Measurements from ENCODE around the gene HLA-G. TPM values are rescaled to one million over a fixed set of nuclear protein-coding genes. Genes with fewer than 3 reads are reported as not detected.

The HLA-G gene
- polyA plus RNA-seq, 1 donor from 2014 or later, result 3.5 TPM

- Mint-ChIP-seq H3K36me3 (no peaks in the 10 kb centered on the region), H3K4me3 (no peak overlapping the region), H3K27ac (no peak overlapping the region), H3K27me3 (peaks cover 11% of the 10 kb centered on the region), H3K9me3 (no peaks in the 10 kb centered on the region), H3K4me1 (peaks cover 0 to 2% (median 0%) of the 10 kb centered on the region in 3 donors)
These were observed 18.4 kb upstream of the HLA-G start for GRCh38 chr6:29809249-29809648.

GRCh38 chr6:29810371-29810770 is 17.3 kb upstream of the HLA-G start:
- H3K27me3 Mint-ChIP-seq, result peaks cover 13% of the 10 kb centered on the region
- H3K4me3 Mint-ChIP-seq, result no peak overlapping the region
- H3K27ac Mint-ChIP-seq, result no peak overlapping the region

GRCh38 chr6:29811377-29811776 is 16.2 kb upstream of the HLA-G start:
- Mint-ChIP-seq H3K36me3 (no peaks in the 10 kb centered on the region), H3K9me3 (no peaks in the 10 kb centered on the region), H3K27ac (no peak overlapping the region), H3K4me3 (no peak overlapping the region), H3K4me1 (no peaks in the 10 kb centered on the region), H3K27me3 (peaks cover 12% of the 10 kb centered on the region)

More at GRCh38 chr6:29810371-29810770, 17.3 kb upstream of the HLA-G start:
- H3K36me3 Mint-ChIP-seq, result no peaks in the 10 kb centered on the region
- no peaks in the 10 kb centered on the region for H3K9me3 Mint-ChIP-seq
- H3K4me1 Mint-ChIP-seq, result peaks cover 0 to 2% (median 0%) of the 10 kb centered on the region in 3 donors

- no peaks in the 10 kb centered on the region for H3K9me3 Mint-ChIP-seq
- H3K27ac Mint-ChIP-seq, result no peak overlapping the region
- no peaks in the 10 kb centered on the region for H3K36me3 Mint-ChIP-seq
- H3K4me3 Mint-ChIP-seq, result no peak overlapping the region
- H3K4me1 Mint-ChIP-seq, result no peaks in the 10 kb centered on the region
- peaks cover 7% of the 10 kb centered on the region for H3K27me3 Mint-ChIP-seq
These were observed 14.6 kb upstream of the HLA-G start for GRCh38 chr6:29813066-29813465.

- H3K36me3 Mint-ChIP-seq, result no peaks in the 10 kb centered on the region
- no peaks in the 10 kb centered on the region for H3K4me1 Mint-ChIP-seq
These were observed 13.8 kb upstream of the HLA-G start for GRCh38 chr6:29813809-29814208.

GRCh38 chr6:29814379-29815117 is 13.1 kb upstream of the HLA-G start:
- Mint-ChIP-seq H3K4me1 (no peaks in the 10 kb centered on the region), H3K4me3 (no peak overlapping the region), H3K36me3 (no peaks in the 10 kb centered on the region), H3K9me3 (no peaks in the 10 kb centered on the region), H3K27me3 (peaks cover 11% of the 10 kb centered on the region), H3K27ac (peak overlapping the region in 1 of 3 donors; percentile 33)

More at GRCh38 chr6:29813809-29814208, 13.8 kb upstream of the HLA-G start:
- H3K4me3 Mint-ChIP-seq, result no peak overlapping the region
- H3K27me3 Mint-ChIP-seq, result peaks cover 7% of the 10 kb centered on the region
- H3K9me3 Mint-ChIP-seq, result no peaks in the 10 kb centered on the region
- H3K27ac Mint-ChIP-seq, result peak overlapping the region in 1 of 3 donors; percentile 27

GRCh38 chr6:29815118-29815750 is 12.4 kb upstream of the HLA-G start:
- H3K4me3 Mint-ChIP-seq, result peak overlapping the region in 1 of 4 donors; percentile 20
- no peaks in the 10 kb centered on the region for H3K9me3 Mint-ChIP-seq
- H3K27ac Mint-ChIP-seq, result no peak overlapping the region
- H3K27me3 Mint-ChIP-seq, result peaks cover 13% of the 10 kb centered on the region
- H3K4me1 Mint-ChIP-seq, result no peaks in the 10 kb centered on the region
- H3K36me3 Mint-ChIP-seq, result no peaks in the 10 kb centered on the region

GRCh38 chr6:29816030-29816429 is 11.6 kb upstream of the HLA-G start:
- H3K4me3 Mint-ChIP-seq, result no peak overlapping the region
- H3K9me3 Mint-ChIP-seq, result no peaks in the 10 kb centered on the region
- H3K27me3 Mint-ChIP-seq, result peaks cover 13% of the 10 kb centered on the region
- no peaks in the 10 kb centered on the region for H3K4me1 Mint-ChIP-seq
- H3K27ac Mint-ChIP-seq, result no peak overlapping the region
- no peaks in the 10 kb centered on the region for H3K36me3 Mint-ChIP-seq

- Mint-ChIP-seq H3K27me3 (peaks cover 20% of the 10 kb centered on the region), H3K36me3 (no peaks in the 10 kb centered on the region), H3K9me3 (no peaks in the 10 kb centered on the region), H3K4me3 (no peak overlapping the region), H3K27ac (no peak overlapping the region), H3K4me1 (no peaks in the 10 kb centered on the region)
These were observed 8.7 kb upstream of the HLA-G start for GRCh38 chr6:29818892-29819291.

- H3K27me3 Mint-ChIP-seq, result peaks cover 35% of the 10 kb centered on the region
- H3K36me3 Mint-ChIP-seq, result no peaks in the 10 kb centered on the region
- H3K27ac Mint-ChIP-seq, result no peak overlapping the region
- no peak overlapping the region for H3K4me3 Mint-ChIP-seq
- no peaks in the 10 kb centered on the region for H3K9me3 Mint-ChIP-seq
- H3K4me1 Mint-ChIP-seq, result peaks cover 0 to 3% (median 0%) of the 10 kb centered on the region in 3 donors
These were observed 3.5 kb upstream of the HLA-G start for GRCh38 chr6:29824144-29824543.

- peaks cover 0 to 3% (median 0%) of the 10 kb centered on the region in 3 donors for H3K4me1 Mint-ChIP-seq
- H3K9me3 Mint-ChIP-seq, result no peaks in the 10 kb centered on the region
- no peaks in the 10 kb centered on the region for H3K36me3 Mint-ChIP-seq
- H3K4me3 Mint-ChIP-seq, result no peak overlapping the region
- no peak overlapping the region for H3K27ac Mint-ChIP-seq
- H3K27me3 Mint-ChIP-seq, result peaks cover 44% of the 10 kb centered on the region
These were observed 1.8 kb upstream of the HLA-G start for GRCh38 chr6:29825848-29826247.

- Mint-ChIP-seq H3K27me3 (peaks cover 45% of the 10 kb centered on the region), H3K36me3 (no peaks in the 10 kb centered on the region), H3K9me3 (no peaks in the 10 kb centered on the region), H3K4me1 (peaks cover 0 to 3% (median 0%) of the 10 kb centered on the region in 3 donors), H3K27ac (no peak overlapping the region), H3K4me3 (no peak overlapping the region)
These were observed 1.4 kb upstream of the HLA-G start for GRCh38 chr6:29826271-29826670.

GRCh38 chr6:29828471-29828797 is 809 bp downstream of the HLA-G start:
- H3K4me1 Mint-ChIP-seq, result peaks cover 0 to 3% (median 0%) of the 10 kb centered on the region in 3 donors
- peak overlapping the region in 1 of 3 donors; percentile 24 for H3K27ac Mint-ChIP-seq
- H3K36me3 Mint-ChIP-seq, result no peaks in the 10 kb centered on the region
- H3K4me3 Mint-ChIP-seq, result peak overlapping the region in 1 of 4 donors; percentile 63
- H3K27me3 Mint-ChIP-seq, result peaks cover 48% of the 10 kb centered on the region
- no peaks in the 10 kb centered on the region for H3K9me3 Mint-ChIP-seq

GRCh38 chr6:29829766-29830165 is 2.1 kb downstream of the HLA-G start:
- no peak overlapping the region for H3K27ac Mint-ChIP-seq
- no peak overlapping the region for H3K4me3 Mint-ChIP-seq
- peaks cover 0 to 6% (median 0%) of the 10 kb centered on the region in 3 donors for H3K4me1 Mint-ChIP-seq
- no peaks in the 10 kb centered on the region for H3K9me3 Mint-ChIP-seq
- H3K27me3 Mint-ChIP-seq, result peaks cover 44% of the 10 kb centered on the region
- no peaks in the 10 kb centered on the region for H3K36me3 Mint-ChIP-seq

- Mint-ChIP-seq H3K4me1 (peaks cover 0 to 8% (median 0%) of the 10 kb centered on the region in 3 donors), H3K27me3 (peaks cover 50% of the 10 kb centered on the region), H3K4me3 (no peak overlapping the region), H3K36me3 (no peaks in the 10 kb centered on the region), H3K27ac (no peak overlapping the region), H3K9me3 (no peaks in the 10 kb centered on the region)
These were observed 2.8 kb downstream of the HLA-G start for GRCh38 chr6:29830409-29830808.

GRCh38 chr6:29831776-29832175 is 4.2 kb downstream of the HLA-G start:
- peaks cover 0 to 8% (median 0%) of the 10 kb centered on the region in 3 donors for H3K4me1 Mint-ChIP-seq
- H3K27me3 Mint-ChIP-seq, result peaks cover 53% of the 10 kb centered on the region
- H3K4me3 Mint-ChIP-seq, result no peak overlapping the region
- no peaks in the 10 kb centered on the region for H3K36me3 Mint-ChIP-seq
- no peak overlapping the region for H3K27ac Mint-ChIP-seq
- no peaks in the 10 kb centered on the region for H3K9me3 Mint-ChIP-seq
